ENCODE measurements around the gene C11orf68. TPM values are rescaled to one million over a fixed set of nuclear protein-coding genes. Genes with fewer than 3 reads are reported as not detected.

The C11orf68 gene
- total and polyA plus RNA-seq, 9 of the 15 experiments (the other 6 are each of a cell fraction or from before 2014, with no cell fraction given), result 3.6 to 35.9 (median 12.8) TPM

GRCh38 chr11:65919141-65919572, 295 bp upstream of the C11orf68 start, which contains the start of gene DRAP1 (continued):
- TF ChIP-seq XRCC5 (IDR thresholded peaks at IDR 0.05; ENCODE audit: low read depth, low read length) (peak; percentile 97), AFF1 (IDR thresholded peaks at IDR 0.05; ENCODE audit: low read depth in 1 of 2, partially characterized antibody in 2 of 2) (peak in 1 of 2 experiments; percentile 71), TOE1 (IDR thresholded peaks at IDR 0.05; ENCODE audit: borderline replicate concordance) (peak; percentile 99), TOE1 (CRISPR knock-in tag; IDR thresholded peaks at IDR 0.05; ENCODE audit: borderline replicate concordance, low read depth) (no peak), NR2C2 (CRISPR knock-in tag; IDR thresholded peaks at IDR 0.05) (peak; percentile 67), NR2C2 (tag; IDR thresholded peaks at IDR 0.05) (peak; percentile 76), GABPB2 (CRISPR knock-in tag; conservative IDR thresholded peaks at IDR 0.05) (no peak), BRD4 (IDR thresholded peaks at IDR 0.05) (no peak), ATF1 (CRISPR knock-in tag; IDR thresholded peaks at IDR 0.05) (peak; percentile 73), ATF1 (tag; IDR thresholded peaks at IDR 0.05) (peak; percentile 69), ZC3H11A (IDR thresholded peaks at IDR 0.05; ENCODE audit: low read depth, low read length) (peak; percentile 80; the same call in 1 of the 2 replicates), FOXJ3 (CRISPR knock-in tag; IDR thresholded peaks at IDR 0.05) (no peak), PCBP1 (IDR thresholded peaks at IDR 0.05; ENCODE audit: low read depth, low read length, poor library complexity, severe bottlenecking) (peak; percentile 90), SMAD4 (CRISPR knock-in tag; conservative IDR thresholded peaks at IDR 0.05) (peak; percentile 99), FOXA1 (IDR thresholded peaks at IDR 0.05; ENCODE audit: borderline replicate concordance) (no peak), ZNF584 (CRISPR knock-in tag; IDR thresholded peaks at IDR 0.05; ENCODE audit: low read depth) (no peak), CXXC5 (CRISPR knock-in tag; IDR thresholded peaks at IDR 0.05) (peak; percentile 97), HMGXB4 (CRISPR knock-in tag; IDR thresholded peaks at IDR 0.05) (0 out of 2 replicates have a peak, but pooled peaks have one; percentile 26), CBX8 (IDR thresholded peaks at IDR 0.05; ENCODE audit: borderline replicate concordance, extremely low read depth, low read depth, low read length, poor library complexity, severe bottlenecking) (no peak), RB1 (IDR thresholded peaks at IDR 0.05; ENCODE audit: low read depth) (peak; percentile 100)
- TF ChIP-seq, protein P1, sequence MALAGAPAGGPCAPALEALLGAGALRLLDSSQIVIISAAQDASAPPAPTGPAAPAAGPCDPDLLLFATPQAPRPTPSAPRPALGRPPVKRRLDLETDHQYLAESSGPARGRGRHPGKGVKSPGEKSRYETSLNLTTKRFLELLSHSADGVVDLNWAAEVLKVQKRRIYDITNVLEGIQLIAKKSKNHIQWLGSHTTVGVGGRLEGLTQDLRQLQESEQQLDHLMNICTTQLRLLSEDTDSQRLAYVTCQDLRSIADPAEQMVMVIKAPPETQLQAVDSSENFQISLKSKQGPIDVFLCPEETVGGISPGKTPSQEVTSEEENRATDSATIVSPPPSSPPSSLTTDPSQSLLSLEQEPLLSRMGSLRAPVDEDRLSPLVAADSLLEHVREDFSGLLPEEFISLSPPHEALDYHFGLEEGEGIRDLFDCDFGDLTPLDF (CRISPR knock-in tag; IDR thresholded peaks at IDR 0.05), result peak; percentile 88
